GM13977 (cell line): ENCODE data around the gene RPL3.

ENCODE experiments used
- DNase-seq: peaks from one replicate; pipeline ENCODE4 v3.0.0; 2012; ENCODE audit warnings: low spot score
- in situ Hi-C: fragments of 300-500 bp; cut with MboI; formaldehyde crosslinking; loops from one replicate; pipeline ENCODE4 v1.12.0; 2022; ENCODE audit warnings: low sequenced_read_pairs, low pct_unique_long_range_greater_than_20kb, mixed read lengths, inconsistent platforms; ENCODE audit not compliant: unreplicated experiment
- TF ChIP-seq, protein P1 (sequence below): IDR thresholded peaks from 2 replicates; pipeline ENCODE4 v1.5.1; 2012; ENCODE audit warnings: mild to moderate bottlenecking, control low read depth; ENCODE audit not compliant: insufficient read depth; ENCODE audit errors: extremely low read depth, missing control alignments

RPL3 gene

DNA sequence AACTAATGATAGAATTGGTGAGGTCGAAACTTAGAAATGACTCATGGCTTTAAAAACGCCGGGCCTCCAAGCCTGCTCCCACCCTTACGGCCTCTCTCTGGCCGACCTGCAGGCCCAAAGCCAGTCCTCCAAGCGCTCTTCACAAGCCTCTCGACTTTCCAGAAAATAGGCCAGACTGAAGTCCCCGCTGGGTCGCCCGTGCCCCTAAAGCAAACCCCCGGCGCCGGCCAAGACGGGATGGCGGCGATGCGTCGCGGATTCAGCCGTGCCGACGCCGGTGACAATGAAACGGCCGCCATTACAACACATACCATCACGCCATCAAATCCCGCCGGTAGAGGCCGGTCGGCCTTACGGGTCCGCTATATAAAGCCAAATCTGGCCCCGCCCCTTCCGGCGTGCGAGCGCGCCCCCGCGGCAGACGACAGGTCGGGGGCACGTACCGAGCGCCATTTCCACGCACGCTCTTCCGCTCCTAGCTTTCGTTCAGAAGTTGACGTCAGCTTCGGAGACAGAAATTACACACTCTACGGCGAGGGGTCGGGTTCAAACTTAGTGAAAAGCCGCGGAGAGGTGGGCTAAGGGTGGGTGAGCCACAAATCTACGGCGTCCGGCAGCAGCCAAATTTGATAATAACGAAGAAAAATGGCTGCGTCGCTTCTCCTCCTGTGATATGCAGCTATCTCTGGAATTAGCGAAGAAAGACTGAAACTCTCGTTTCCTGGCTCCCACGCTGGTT lies at the start of gene RPL3:
Gene RPL3 (minus strand): TSS at position 340 of the 739 bp plus-strand sequence. CDS start 26 bp downstream, at position 314.
- TF ChIP-seq, protein P1, sequence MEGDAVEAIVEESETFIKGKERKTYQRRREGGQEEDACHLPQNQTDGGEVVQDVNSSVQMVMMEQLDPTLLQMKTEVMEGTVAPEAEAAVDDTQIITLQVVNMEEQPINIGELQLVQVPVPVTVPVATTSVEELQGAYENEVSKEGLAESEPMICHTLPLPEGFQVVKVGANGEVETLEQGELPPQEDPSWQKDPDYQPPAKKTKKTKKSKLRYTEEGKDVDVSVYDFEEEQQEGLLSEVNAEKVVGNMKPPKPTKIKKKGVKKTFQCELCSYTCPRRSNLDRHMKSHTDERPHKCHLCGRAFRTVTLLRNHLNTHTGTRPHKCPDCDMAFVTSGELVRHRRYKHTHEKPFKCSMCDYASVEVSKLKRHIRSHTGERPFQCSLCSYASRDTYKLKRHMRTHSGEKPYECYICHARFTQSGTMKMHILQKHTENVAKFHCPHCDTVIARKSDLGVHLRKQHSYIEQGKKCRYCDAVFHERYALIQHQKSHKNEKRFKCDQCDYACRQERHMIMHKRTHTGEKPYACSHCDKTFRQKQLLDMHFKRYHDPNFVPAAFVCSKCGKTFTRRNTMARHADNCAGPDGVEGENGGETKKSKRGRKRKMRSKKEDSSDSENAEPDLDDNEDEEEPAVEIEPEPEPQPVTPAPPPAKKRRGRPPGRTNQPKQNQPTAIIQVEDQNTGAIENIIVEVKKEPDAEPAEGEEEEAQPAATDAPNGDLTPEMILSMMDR, result peak; percentile 10
- in situ Hi-C loops, result loop anchor here (25.0 kb wide), 1 partner anchor 307 kb away; the partner anchor contains the start of genes APOBEC3C and APOBEC3D
- peak; percentile 96 for DNase-seq

DNA sequence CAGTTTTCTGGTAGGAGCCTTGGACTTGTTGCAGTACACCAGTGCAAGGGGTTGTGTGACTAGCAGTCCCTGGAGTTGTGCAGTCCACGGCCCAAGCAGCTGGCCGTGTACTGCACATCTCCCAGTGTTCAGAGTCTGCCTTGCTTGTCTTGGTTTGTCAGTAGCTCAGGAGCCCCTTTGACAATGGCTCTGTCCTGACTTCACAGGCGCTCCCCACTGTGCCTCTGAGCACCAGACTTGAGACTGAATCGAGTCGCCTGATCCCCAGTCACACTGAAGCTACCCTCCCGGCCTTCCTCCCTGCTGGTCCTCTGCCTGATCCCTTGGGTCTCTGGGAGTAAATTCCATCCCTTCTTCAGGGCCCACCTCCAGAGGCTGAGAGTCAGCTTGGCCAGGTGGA lies 49.8 kb upstream of the RPL3 start:
- TF ChIP-seq, protein P1, result no peak
- no peak for DNase-seq
- in situ Hi-C loops, result no loop called here

DNA sequence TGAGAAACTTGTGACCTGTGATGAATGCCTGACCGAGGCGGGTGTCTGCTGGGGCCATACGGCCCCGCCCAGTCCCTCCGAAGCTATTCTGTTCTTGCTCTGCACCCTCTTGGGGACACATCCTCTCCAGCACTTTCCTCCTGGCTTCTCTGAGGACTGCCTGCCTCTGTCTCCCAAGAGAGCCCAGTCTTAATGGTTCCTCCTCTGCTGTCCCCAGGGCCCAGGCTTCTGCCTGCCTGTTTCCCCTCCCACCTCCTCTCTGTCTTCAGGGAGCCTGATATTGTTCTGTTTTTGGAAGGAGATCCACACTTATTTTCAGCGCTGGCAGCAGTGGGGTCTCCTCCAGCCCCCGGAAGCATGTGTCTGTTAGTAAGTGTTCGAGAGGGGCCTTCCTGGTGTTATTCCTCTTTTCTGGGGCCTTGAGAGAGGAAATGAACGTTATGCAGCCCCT lies 49.1 kb upstream of the RPL3 start:
- no peak for DNase-seq
- TF ChIP-seq, protein P1, result no peak
- in situ Hi-C loops, result no loop called here

DNA sequence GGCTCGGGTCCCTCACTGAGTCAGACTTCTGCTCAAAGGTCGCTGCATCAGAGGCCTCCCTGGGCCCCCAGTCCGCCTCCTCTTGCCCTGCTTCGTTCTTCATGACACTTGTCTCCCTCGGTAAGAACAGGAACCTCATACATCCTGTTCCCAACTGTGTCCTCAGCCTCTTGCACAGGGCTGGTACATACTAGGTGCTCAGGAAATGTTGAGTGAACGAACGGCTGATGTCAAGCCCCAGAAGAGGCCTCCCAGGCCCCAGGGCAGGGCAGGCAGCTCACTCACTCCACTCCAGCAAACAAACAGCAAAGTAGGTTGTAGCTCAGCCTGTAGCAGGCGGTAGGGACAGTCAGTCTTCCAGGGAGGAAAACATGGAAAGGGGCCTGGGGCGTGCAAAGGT lies 47.6 kb upstream of the RPL3 start:
- in situ Hi-C loops, result no loop called here
- no peak for DNase-seq
- TF ChIP-seq, protein P1, result no peak

DNA sequence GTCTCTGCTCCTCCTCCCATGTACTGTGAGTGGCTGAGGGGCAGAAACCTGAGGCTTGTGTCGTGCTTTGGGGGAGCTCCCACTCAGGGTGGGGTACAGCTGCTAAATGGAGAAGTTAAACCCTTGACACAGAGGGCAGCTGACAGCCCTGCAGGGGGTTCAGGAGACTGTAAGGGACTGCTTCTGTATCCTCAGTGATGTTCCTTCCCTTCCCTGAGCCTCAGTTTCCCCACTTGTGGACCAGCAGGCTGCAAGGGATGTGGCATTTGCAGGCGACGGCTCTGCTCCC lies 46.0 kb upstream of the RPL3 start:
- DNase-seq, result no peak
- in situ Hi-C loops, result no loop called here
- TF ChIP-seq, protein P1, result no peak

DNA sequence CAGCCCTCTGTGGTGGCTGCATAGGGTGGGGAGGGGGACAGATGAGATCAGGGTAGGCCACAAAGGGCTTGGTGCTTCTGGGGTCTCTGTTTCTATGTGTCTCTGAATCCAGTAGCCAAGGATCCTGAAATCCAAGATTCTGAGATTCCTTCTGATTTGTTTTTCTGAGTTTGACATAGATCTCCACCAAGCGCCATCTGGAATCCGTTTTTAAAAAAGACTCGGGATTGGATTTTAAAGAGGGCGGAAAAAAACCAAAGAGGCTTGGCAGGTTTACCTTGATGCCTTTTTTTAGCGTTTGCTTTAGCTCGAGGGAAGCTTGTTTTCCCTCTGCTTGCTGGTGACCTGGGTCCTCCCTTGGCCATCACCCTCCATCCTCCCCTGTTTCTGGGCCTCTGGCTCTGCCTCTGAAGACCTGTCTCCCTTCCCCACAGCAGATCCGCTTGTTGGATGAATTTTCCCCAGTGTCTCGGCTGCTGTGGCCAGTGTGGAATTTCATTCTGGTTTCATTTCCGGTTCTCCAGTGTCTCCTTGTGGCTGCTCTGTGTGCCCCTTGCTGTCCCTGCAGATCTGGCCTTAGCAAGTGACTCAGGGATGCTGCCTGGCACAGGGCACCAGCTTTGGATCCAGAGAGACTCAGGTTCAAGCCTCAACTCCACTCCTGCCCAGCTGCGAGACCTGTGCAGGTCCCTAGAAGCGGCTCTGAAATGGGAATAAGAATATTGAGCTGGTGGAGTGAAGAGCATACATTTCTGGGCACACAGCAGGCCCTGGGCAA lies 45.5 kb upstream of the RPL3 start:
- TF ChIP-seq, protein P1, result no peak
- DNase-seq, result no peak
- in situ Hi-C loops, result no loop called here
